Mammary epithelial cell (primary cell): ENCODE results near the gene CNTNAP2.

Source experiments
- CTCF ChIP-seq, 2 donors: IDR thresholded peaks in 1 of 2; conservative IDR thresholded peaks in 1 of 2; 2 replicates each; pipeline ENCODE4 v1.5.1; 2011 to 2012; ENCODE audit warnings: inconsistent platforms in 2 of 2, low read length in 2 of 2, mild to moderate bottlenecking in 2 of 2, control low read depth in 1 of 2, low read depth in 1 of 2; ENCODE audit not compliant: insufficient read depth in 1 of 2; ENCODE audit errors: extremely low read depth in 1 of 2
- EZH2 ChIP-seq: IDR thresholded peaks from 2 replicates; pipeline ENCODE4 v1.6.1; 2012; ENCODE audit warnings: low read length, inconsistent platforms, borderline replicate concordance

GRCh38 chr7:148253629-148254028 is 2137.0 kb downstream of the CNTNAP2 start:
- TF ChIP-seq CTCF (conservative IDR thresholded peaks at IDR 0.05 in 1 of 2, IDR thresholded peaks at IDR 0.05 in 1 of 2; ENCODE audit: extremely low read depth in 1 of 2, insufficient read depth in 1 of 2, low read depth in 1 of 2, low read length in 2 of 2) (no peak), EZH2 (no peak)
